Mucosa of descending colon (tissue), 3 donors: ENCODE measurements around the gene USP9Y. TPM values are rescaled to one million over a fixed set of nuclear protein-coding genes. Genes with fewer than 3 reads are reported as not detected.

Source experiments
- ATAC-seq: fragments of 200-7000 bp; cut with Tn5 transposase; one replicate; pipeline ENCODE4 v1.9.1; 2020; ENCODE audit warnings: mild to moderate bottlenecking, moderate library complexity
- DNase-seq, 3 donors: peaks; one replicate each; pipeline ENCODE4 v3.0.0-alpha.2; 2020
- H3K36me3 ChIP-seq: fragments of 200-600 bp; one replicate; pipeline ENCODE4 v1.8.0; 2021; ENCODE audit warnings: low read depth, mild to moderate bottlenecking
- H3K4me1 ChIP-seq: fragments of 200-600 bp; one replicate; pipeline ENCODE4 v1.8.0; 2021; ENCODE audit warnings: low read depth, mild to moderate bottlenecking
- H3K4me3 ChIP-seq: fragments of 200-600 bp; one replicate; pipeline ENCODE4 v1.8.0; 2021; ENCODE audit warnings: mild to moderate bottlenecking
- H3K9me3 ChIP-seq: fragments of 200-600 bp; one replicate; pipeline ENCODE4 v1.8.0; 2021; ENCODE audit warnings: mild to moderate bottlenecking
- intact Hi-C, 2 donors: fragments of 100-400 bp; cut with DNase I in 1 of 2; cut with micrococcal nuclease in 1 of 2; formaldehyde crosslinking; loops; one replicate each; pipeline versions ENCODE4 v1.11.0 to v1.11.1; 2022; cut with DNase I, micrococcal nuclease
- total RNA-seq, 3 donors: library from RNA; stranded (reverse); fragmentation: NEBNext Ultra II Directional in 2 of 3; extraction: Animal tissue kit (Norgen Biotek cat#: 25700) in 2 of 3; gene quantifications; one replicate each; pipeline versions ENCODE4 v1.2.1 to v1.2.4, GENCODE V29; 2021 to 2023
- TF ChIP-seq, protein P1 (sequence below): fragments of 200-600 bp; IDR thresholded peaks from one replicate; pipeline ENCODE4 v1.8.0; 2022; ENCODE audit warnings: antibody characterized with exemption, mild to moderate bottlenecking
- donor health status: DM: no; HTN: no; CAD: no; lungs with moderate emphysema.
- donor health status: DM: no; HTN: no; CAD: no.
- donor health status: DM: no; HTN: yes; CAD: no.

The USP9Y gene
- total RNA-seq, 3 donors from 2014 or later, result 9.2 to 18.1 TPM; not detected in 1

DNA sequence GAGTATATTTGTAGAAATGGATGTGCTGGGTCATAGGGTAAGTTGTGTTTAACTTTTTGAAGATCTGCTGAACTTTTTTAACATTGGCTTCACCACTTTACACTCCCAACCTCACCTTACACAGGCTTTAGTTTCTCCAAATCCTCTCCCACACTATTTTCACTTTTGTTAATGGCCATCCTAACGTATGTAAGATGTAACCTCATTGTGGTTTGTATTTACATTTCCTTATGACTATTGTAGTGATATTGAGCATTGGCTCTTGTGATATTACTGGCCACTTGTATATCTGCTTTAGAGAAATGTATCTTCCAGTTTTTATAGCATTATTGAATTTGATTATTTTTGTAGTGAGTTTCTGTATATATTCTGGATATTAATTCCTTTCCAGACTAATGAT is 93.0 kb downstream of the USP9Y start:
- H3K36me3 ChIP-seq, result no peaks in the 10 kb centered on the region
- DNase-seq (no peak), ATAC-seq (no peak)
- intact Hi-C loops, result no loop called here
- H3K4me3 ChIP-seq, result no peak overlapping the region
- TF ChIP-seq, protein P1, sequence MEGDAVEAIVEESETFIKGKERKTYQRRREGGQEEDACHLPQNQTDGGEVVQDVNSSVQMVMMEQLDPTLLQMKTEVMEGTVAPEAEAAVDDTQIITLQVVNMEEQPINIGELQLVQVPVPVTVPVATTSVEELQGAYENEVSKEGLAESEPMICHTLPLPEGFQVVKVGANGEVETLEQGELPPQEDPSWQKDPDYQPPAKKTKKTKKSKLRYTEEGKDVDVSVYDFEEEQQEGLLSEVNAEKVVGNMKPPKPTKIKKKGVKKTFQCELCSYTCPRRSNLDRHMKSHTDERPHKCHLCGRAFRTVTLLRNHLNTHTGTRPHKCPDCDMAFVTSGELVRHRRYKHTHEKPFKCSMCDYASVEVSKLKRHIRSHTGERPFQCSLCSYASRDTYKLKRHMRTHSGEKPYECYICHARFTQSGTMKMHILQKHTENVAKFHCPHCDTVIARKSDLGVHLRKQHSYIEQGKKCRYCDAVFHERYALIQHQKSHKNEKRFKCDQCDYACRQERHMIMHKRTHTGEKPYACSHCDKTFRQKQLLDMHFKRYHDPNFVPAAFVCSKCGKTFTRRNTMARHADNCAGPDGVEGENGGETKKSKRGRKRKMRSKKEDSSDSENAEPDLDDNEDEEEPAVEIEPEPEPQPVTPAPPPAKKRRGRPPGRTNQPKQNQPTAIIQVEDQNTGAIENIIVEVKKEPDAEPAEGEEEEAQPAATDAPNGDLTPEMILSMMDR, result no peak
- H3K4me1 ChIP-seq, result no peaks in the 10 kb centered on the region
- H3K9me3 ChIP-seq, result no peaks in the 10 kb centered on the region

DNA sequence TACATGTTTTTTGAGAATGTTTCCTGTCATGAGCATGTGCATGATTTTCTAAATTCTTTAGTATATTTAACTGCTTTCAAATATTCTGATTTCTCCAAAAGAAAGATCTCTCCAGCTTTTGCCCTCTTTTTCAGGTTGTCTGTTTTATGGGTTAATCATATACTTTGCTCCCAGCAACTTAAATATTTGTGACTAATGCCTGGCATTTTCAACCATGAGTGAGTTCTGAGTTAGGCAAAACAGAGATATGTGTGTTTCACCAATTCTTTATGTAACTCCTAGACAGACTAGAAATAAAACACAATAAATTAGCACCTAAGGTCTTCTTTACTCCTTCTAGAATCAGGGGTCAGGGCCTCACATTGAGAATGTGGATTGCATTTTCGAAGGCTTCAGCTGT is 107.0 kb downstream of the USP9Y start:
- intact Hi-C loops, result no loop called here
- ATAC-seq, result no peak
- no peaks in the 10 kb centered on the region for H3K9me3 ChIP-seq

DNA sequence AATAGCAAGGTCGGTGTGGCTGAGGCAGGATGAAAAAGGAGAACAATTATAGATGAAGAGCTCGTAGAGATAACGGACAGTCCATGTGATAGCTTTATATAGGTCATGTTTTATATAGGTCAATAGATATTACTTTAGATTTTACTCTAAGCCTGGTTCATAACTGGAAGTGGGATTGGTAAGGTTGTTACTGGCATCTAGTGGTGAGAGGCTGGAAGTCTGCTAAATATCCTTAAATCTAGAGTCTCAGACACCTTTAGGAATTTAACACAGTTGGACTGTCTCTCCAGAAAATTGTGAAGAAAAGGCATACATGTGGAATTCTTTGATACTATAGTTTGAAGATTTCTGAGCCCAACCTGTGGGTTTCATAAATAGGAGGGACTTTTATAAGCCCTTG is 108.0 kb downstream of the USP9Y start:
- TF ChIP-seq, protein P1, result no peak
- Histone ChIP-seq H3K4me3 (no peak overlapping the region), H3K36me3 (no peaks in the 10 kb centered on the region), H3K9me3 (no peaks in the 10 kb centered on the region), H3K4me1 (no peaks in the 10 kb centered on the region)
- peak in 1 of 3 donors; percentile 5 for DNase-seq
- intact Hi-C loops, result no loop called here
- no peak for ATAC-seq

More for the DNA sequence above, 107.0 kb downstream of the USP9Y start:
- TF ChIP-seq, protein P1, result no peak
- DNase-seq, result no peak
- H3K36me3 ChIP-seq, result no peaks in the 10 kb centered on the region
- no peaks in the 10 kb centered on the region for H3K4me1 ChIP-seq
- no peak overlapping the region for H3K4me3 ChIP-seq

DNA sequence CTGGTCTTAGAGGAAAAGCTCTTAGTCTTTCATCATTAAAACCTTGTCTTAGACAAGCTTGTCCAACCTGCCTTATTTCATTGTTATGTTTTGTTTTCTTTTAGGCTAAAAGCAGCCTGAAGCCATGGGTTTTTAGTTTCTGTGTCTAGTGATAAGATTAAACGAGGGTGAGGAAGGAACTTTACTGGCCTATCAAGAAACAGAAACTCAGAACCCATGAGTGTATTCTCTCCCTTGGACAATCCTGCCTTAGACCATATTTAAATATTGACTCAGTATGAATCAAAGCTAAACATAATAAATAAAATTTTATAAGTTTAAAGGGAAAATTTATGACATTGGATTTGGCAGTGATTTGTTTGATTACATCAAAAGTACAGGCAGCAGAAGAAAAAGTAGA is 122.4 kb downstream of the USP9Y start:
- Histone ChIP-seq H3K9me3 (no peaks in the 10 kb centered on the region), H3K4me3 (no peak overlapping the region), H3K4me1 (no peaks in the 10 kb centered on the region), H3K36me3 (no peaks in the 10 kb centered on the region)
- TF ChIP-seq, protein P1, result no peak
- intact Hi-C loops, result no loop called here
- DNase-seq, result no peak
- ATAC-seq, result no peak

DNA sequence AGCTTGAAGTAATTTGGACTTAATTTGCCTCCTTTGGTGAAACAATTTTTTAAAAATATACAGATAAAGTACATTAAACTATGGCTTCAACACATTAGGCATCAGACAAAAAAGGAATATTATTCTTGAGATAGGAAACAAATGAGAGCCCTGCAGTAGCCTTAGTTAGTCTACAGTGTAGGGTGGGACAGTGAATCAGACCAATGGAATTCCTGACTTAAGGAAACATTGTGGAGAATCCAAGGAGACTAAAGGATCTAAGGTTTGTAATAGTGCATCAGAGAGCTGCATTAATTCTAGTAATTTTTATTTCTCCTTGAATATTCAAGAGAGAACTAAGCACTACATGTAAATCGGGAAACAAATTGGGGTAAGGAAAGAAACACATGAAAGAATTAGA is 125.8 kb downstream of the USP9Y start:
- no peak for ATAC-seq
- intact Hi-C loops, result no loop called here
- no peaks in the 10 kb centered on the region for H3K9me3 ChIP-seq

More for the DNA sequence above, 125.8 kb downstream of the USP9Y start:
- Histone ChIP-seq H3K36me3 (no peaks in the 10 kb centered on the region), H3K4me1 (no peaks in the 10 kb centered on the region), H3K4me3 (no peak overlapping the region)
- TF ChIP-seq, protein P1, result no peak
- DNase-seq, result no peak
